ELF-1 (cell line): ENCODE results near the gene FGFRL1.

Source experiments
- DNase-seq: peaks from one replicate; pipeline ENCODE4 v3.0.0-alpha.2; 2016; ENCODE audit warnings: low read depth, low spot score

Gene FGFRL1

GRCh38 chr4:1022739-1023066 lies 11.3 kb downstream of the FGFRL1 start:
- DNase-seq = no peak

DNA sequence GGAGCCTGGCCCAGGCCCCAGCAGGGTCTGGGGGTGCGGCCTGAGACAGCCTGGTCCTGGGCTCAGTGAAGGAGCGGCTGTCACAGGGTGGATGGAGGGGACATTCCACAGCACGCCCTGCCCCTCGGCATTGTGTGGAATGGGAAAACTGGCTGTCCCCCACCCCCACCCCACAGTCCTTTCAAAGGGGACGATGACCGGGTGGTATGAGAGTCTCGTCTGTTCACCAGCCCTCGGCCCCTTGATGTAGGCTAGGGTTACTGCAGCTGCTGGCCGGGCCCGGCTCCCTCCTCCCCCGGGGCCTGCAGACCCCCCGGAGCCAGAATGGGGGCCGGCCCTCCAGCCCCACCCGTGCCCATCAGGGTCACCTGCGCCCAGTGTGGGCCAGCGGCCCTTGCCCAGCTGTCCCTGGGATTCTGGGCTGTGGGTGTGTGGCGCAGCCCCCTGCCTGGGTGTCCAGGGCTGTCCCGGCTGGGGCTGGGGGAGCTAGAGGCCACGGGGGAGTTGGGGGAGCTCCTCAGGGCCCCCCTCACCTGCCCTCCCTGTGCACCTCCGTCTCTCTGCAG lies 11.7 kb downstream of the FGFRL1 start:
- DNase-seq = no peak

- DNase-seq = no peak
These were observed 12.7 kb downstream of the FGFRL1 start for GRCh38 chr4:1023895-1024740.

GRCh38 chr4:1024882-1025545 lies 13.6 kb downstream of the FGFRL1 start:
- DNase-seq = no peak

GRCh38 chr4:1026115-1026514 lies 14.7 kb downstream of the FGFRL1 start:
- DNase-seq = no peak

DNA sequence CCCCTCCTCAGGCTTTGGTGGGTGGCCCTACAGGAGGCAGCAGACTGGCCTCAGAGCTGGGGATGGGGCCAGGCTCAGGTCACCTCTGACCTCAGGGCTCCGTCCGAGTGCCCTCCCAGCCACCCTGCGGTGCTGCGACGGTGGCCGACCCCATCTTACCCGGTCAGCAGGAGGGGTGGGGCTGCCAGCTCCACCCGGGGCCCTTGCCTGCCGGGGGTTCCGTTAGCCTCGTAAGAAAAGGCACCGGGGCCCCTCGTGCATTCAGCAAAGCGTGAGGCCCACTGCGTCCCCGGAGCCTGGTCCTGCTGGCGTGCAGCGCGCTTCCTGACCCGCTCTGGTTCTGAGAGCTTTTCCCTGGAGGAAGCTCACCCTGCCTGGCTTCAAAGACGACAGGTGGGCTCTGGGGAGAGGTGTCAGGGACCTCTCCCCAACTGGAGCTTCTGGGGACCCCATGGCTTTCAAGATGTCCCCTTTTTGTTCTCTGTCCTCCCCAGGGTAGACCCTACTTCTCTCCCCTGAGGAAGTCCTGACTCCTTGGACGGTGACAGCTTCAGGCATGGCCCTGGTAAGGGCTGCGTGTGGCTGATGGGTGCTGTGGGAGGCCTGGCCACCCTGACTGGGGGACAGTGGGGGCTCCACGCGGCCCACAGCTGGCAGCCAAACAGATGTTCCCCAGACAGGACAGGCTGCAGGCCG lies 15.9 kb downstream of the FGFRL1 start:
- no peak for DNase-seq

GRCh38 chr4:1027915-1028238 lies 16.5 kb downstream of the FGFRL1 start:
- no peak for DNase-seq

DNA sequence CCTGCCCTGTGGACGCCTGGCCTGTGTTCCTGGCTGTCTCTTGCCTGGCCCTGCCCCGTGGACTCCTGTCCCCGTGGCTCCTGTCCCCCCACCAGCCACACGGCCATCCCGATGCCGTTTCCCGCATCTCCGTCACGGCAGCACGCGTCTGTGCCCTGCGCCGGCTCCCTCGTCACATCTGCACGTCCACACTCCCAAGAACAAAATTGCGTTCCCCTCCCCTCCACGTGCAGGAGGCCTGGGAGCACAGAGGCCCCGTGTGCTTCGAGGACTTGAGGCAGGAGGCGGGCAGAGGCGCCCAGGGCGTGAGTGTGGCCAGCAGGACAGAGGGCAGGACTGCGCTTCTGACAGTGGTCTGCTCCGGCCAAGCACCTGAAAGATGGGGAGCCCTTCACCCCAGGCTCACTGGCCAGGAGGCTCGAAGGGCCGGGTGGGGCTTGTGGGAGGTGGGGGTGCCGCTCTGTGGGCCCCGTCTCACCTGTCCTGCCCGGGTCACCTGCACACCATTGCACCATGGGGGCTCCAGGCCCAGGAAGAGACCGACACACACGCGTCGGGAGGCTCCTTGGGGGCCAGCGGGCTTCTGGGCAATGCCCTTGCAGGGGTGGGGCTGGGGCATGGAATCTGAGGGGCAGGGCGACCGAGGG lies 17.3 kb downstream of the FGFRL1 start:
- no peak for DNase-seq

DNA sequence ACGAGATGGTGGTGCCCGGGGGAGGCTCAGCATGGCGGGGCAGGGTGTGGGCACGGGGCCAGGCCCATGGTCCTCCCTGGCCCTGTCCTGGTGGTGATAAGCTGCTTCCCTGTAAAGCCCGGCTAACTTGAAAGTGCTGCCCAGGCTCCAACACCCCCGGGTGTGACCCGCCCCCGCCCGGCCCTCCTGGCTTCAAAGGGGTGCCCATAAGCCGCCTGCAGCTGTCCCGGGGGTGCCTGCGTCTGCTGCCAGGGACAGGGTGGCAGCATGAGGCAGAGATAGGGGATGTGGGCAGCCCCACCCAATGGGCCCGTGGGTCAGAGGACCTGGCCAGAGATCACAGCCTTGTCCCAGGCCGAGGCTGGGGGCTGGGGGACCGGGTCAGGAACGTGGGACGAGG lies 18.1 kb downstream of the FGFRL1 start:
- DNase-seq = no peak

DNA sequence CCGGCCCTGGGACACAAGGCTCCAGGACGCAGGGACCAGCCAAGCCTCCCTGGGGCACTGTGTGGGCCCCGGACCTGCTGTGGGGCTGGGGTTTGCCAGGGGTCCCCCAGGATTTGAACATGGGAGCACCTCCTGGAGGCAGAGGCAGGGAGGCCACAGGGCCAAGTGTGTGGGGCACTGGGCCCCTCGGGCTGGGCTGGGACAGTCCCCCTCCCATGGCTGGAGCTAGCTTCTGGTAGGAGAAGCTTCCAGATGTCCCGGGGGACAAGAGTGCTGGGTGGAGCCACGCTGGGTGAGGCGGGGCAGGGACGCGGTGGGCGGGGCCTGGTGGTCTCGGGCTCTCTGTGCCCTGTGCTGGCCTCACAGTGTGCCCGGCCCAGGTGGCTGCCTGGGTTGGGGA lies 18.6 kb downstream of the FGFRL1 start:
- DNase-seq = no peak

DNA sequence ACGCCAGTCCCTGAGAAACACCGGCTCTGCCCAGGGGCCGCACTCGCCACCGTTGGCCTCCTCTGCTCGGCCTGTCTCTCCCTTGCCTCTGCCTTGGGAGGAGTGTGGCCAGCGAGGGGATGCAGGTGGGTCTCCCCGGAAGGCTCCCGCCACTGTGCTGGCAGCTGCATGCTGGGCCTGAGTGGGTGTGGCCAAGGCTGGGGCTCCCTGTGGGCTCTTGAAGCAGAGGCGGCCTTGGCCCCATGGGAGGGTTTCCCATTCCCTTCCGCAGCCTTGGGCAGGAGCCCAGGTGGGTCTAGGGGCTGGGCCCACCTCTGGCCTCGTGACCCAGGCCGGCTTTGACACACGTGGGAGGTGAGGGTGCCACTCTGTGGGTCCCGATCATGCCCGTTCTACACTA lies 19.1 kb downstream of the FGFRL1 start:
- no peak for DNase-seq

GRCh38 chr4:1031346-1031745 lies 19.9 kb downstream of the FGFRL1 start:
- no peak for DNase-seq

- no peak for DNase-seq
These were observed 20.8 kb downstream of the FGFRL1 start for GRCh38 chr4:1031956-1032795.

DNA sequence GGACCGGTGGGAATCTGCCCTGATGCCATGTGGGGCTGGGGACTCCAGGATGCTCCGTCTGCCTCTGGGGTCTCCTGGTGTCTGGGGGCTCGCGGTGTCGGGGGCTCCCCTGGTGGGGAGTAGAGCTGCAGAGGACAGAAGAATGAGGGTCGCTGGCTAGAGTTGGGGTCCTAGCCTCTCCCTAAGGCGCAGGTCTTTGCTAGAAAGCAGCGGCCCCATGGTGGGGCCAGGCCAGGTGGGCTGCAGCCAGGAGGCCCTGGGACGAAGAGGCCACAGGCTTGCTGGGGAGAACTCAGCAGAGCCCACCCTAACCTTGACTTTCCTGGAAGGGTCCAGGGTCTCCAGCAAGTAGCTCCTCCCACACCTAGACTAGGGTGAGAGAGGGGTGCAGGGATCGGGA lies 21.4 kb downstream of the FGFRL1 start:
- no peak for DNase-seq

DNA sequence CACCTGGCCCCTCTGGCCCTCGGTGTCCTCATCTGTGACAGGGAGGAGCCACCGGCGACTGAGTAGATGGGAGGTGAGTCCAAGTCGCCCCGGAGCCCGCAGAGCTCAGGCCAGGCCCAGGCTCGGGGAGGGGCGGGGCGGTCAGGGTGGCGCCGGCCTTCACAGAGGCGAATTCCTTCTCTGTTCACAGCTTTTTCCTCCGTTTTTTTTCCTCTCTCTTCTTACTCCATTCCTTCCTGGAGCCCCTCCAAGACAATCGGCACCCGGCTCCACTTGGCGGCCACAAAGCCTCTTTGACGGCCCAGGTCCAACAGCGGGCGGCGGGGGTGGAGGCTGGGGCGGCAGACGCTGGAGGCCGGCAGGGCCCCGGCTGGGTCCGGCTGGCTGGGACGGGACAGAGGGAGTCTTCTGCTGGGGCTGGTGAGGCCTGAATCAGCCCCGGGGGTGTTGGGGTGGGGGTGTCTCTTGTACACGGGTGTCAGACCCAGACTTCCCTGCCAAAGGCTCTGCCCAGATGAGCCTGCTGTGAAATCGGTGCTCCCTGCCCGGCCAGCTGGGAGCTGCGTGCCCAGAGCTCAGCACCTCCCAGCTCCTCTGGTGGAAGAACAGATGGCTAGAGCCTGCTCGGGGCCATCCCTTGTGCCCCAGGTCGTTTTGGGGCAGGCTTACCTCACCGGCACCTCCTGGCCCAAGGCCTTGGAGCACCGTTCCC lies 22.6 kb downstream of the FGFRL1 start:
- no peak for DNase-seq

DNA sequence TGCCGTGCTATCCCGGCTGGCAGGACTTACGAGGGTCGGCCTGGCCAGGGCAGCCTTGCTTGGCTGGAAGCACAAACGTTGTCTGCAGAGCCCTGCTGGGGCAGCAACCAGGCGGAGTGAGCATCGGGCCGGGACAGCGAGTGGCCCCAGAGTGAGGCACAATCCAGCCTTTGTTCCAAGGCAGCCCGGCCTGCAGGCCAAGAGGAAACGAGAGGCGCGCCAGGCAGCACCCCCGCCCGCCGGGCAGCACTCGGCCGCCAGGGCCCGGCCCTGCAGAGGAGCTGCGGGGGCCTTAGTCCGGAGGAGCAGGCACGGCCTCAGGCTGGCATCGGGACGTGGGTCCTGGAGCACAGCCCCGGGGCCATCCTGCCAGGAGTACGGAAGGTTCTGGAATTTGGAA lies 24.1 kb downstream of the FGFRL1 start:
- no peak for DNase-seq

DNA sequence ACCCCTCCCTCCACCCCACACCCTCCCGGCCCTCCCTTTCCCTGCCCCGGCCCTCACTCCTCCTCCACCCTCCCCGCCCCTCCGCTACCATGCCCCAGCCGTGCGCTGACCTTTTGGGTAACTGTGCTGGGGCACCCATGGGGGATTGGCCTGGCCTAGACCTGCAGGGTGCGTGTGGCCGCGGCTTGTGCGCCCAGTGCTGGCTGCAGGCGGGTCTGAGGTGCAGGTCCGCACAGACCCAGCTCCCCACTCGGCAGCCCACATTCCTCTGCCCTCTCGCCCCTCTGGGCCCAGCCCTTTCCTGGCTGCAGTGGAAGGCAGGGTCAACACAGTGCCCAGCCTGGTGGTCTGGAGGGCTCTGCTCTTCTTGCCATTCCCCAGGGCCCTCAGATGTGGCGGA lies 24.7 kb downstream of the FGFRL1 start:
- DNase-seq = no peak

DNA sequence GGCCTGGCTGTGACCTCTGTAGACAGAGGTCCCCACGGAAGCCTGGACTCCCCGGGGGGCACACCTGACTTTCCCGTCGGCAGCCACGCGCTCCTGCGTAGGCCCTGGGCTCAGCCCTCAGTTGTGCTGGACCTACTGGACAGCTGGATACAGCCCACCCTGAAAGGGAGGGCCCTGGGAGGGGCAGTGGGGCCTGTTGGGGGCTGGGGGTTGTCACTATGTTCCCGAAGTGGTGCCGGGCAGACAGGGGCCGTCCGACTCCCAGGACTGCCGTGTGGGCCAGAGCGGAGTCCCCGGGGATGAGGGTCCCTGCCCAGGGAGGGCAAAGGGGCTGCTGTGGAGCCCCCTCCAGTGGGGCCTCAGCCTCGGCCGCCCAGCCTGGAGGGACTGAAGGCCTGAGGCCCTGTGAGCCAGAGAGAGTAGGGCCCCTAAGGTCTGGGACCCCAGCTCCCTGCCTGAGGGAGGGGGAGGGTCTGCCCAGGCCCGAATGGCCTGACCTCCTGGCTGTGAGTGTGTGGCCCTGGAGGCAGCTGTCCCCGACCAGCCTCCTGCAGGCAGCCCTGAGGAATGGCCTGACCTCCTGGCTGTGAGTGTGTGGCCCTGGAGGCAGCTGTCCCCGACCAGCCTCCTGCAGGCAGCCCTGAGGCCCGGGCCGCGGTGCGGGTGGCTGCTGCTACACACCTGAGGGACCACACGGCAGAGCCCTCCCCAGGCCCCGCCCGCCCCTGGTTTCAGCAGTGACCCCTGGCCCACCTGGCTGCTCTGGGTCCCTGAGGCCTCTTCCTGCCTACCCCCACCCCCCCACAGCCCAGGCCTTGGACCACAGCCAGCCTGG lies 25.8 kb downstream of the FGFRL1 start:
- DNase-seq = no peak

- no peak for DNase-seq
These were observed 27.6 kb downstream of the FGFRL1 start for GRCh38 chr4:1038948-1039492.
